ENCODE results near the gene CEND1.

CEND1 gene

GRCh38 chr11:765802-766091, 24.1 kb downstream of the CEND1 start:
- DNase-seq (no peak), ATAC-seq (replicated peaks) (no peak)
- Mint-ChIP-seq H3K27ac (peak overlapping the region; percentile 14), H3K4me1 (peaks cover 1 to 13% of the 10 kb centered on the region in 2 donors), H3K27me3 (no peaks in the 10 kb centered on the region), H3K9me3 (no peaks in the 10 kb centered on the region), H3K4me3 (peak overlapping the region in 1 of 2 donors; percentile 27), H3K36me3 (peaks cover 38 to 56% of the 10 kb centered on the region in 2 donors)

GRCh38 chr11:765025-765801, 24.7 kb downstream of the CEND1 start:
- no peaks in the 10 kb centered on the region for H3K27me3 Mint-ChIP-seq

GRCh38 chr11:764322-765024, 25.4 kb downstream of the CEND1 start:
- Mint-ChIP-seq H3K4me1 (peaks cover 3 to 13% of the 10 kb centered on the region in 2 donors), H3K36me3 (peaks cover 34 to 52% of the 10 kb centered on the region in 2 donors), H3K27ac (no peak overlapping the region), H3K27me3 (no peaks in the 10 kb centered on the region), H3K9me3 (no peaks in the 10 kb centered on the region), H3K4me3 (peak overlapping the region in 1 of 2 donors; percentile 23)
- DNase-seq (no peak), ATAC-seq (replicated peaks) (no peak)

More at GRCh38 chr11:765025-765801, 24.7 kb downstream of the CEND1 start:
- Mint-ChIP-seq H3K4me3 (peak overlapping the region in 1 of 2 donors; percentile 41), H3K4me1 (peaks cover 2 to 15% of the 10 kb centered on the region in 2 donors), H3K36me3 (peaks cover 34 to 56% of the 10 kb centered on the region in 2 donors), H3K9me3 (no peaks in the 10 kb centered on the region), H3K27ac (peak overlapping the region; percentile 14)
- ATAC-seq (replicated peaks) (peak; percentile 70 to 72), DNase-seq (no peak)

- Mint-ChIP-seq H3K27me3 (no peaks in the 10 kb centered on the region), H3K4me3 (no peak overlapping the region), H3K9me3 (no peaks in the 10 kb centered on the region), H3K27ac (peak overlapping the region; percentile 69), H3K36me3 (peaks cover 36 to 50% of the 10 kb centered on the region in 2 donors), H3K4me1 (peaks cover 3 to 13% of the 10 kb centered on the region in 2 donors)
- DNase-seq = no peak
- no peak for ATAC-seq (replicated peaks)
Observed at GRCh38 chr11:763549-764321, 26.2 kb downstream of the CEND1 start.

GRCh38 chr11:763073-763463, 26.8 kb downstream of the CEND1 start:
- no peaks in the 10 kb centered on the region for H3K27me3 Mint-ChIP-seq

GRCh38 chr11:762421-763072, 27.3 kb downstream of the CEND1 start:
- H3K27ac Mint-ChIP-seq = no peak overlapping the region
- peaks cover 3 to 13% of the 10 kb centered on the region in 2 donors for H3K4me1 Mint-ChIP-seq
- H3K4me3 Mint-ChIP-seq = no peak overlapping the region
- no peaks in the 10 kb centered on the region for H3K9me3 Mint-ChIP-seq
- ATAC-seq (replicated peaks) (peak; percentile 21 to 37), DNase-seq (no peak)
- peaks cover 43 to 55% of the 10 kb centered on the region in 2 donors for H3K36me3 Mint-ChIP-seq
- H3K27me3 Mint-ChIP-seq = no peaks in the 10 kb centered on the region

More at GRCh38 chr11:763073-763463, 26.8 kb downstream of the CEND1 start:
- no peak for ATAC-seq (replicated peaks)
- Mint-ChIP-seq H3K4me3 (peak overlapping the region in 1 of 2 donors; percentile 21), H3K27ac (peak overlapping the region; percentile 69), H3K9me3 (no peaks in the 10 kb centered on the region), H3K4me1 (peaks cover 3 to 13% of the 10 kb centered on the region in 2 donors), H3K36me3 (peaks cover 40 to 52% of the 10 kb centered on the region in 2 donors)
- no peak for DNase-seq

GRCh38 chr11:761526-762108, 28.3 kb downstream of the CEND1 start:
- Mint-ChIP-seq H3K4me3 (no peak overlapping the region), H3K27ac (no peak overlapping the region), H3K9me3 (no peaks in the 10 kb centered on the region), H3K36me3 (peaks cover 47 to 55% of the 10 kb centered on the region in 2 donors), H3K4me1 (peaks cover 3 to 13% of the 10 kb centered on the region in 2 donors), H3K27me3 (no peaks in the 10 kb centered on the region)
- ATAC-seq (replicated peaks) (no peak), DNase-seq (no peak)

GRCh38 chr11:760236-760635, 29.7 kb downstream of the CEND1 start:
- Mint-ChIP-seq H3K9me3 (no peaks in the 10 kb centered on the region), H3K27me3 (no peaks in the 10 kb centered on the region), H3K4me3 (no peak overlapping the region), H3K36me3 (peaks cover 48 to 49% of the 10 kb centered on the region in 2 donors), H3K4me1 (peaks cover 3 to 10% of the 10 kb centered on the region in 2 donors), H3K27ac (no peak overlapping the region)
- DNase-seq (no peak), ATAC-seq (replicated peaks) (no peak)

GRCh38 chr11:749731-750130, 40.2 kb downstream of the CEND1 start:
- Mint-ChIP-seq H3K4me3 (peak overlapping the region; percentile 55 to 62), H3K27ac (peak overlapping the region; percentile 62), H3K9me3 (no peaks in the 10 kb centered on the region), H3K36me3 (peaks cover 12 to 14% of the 10 kb centered on the region in 2 donors), H3K4me1 (peaks cover 12 to 26% of the 10 kb centered on the region in 2 donors), H3K27me3 (no peaks in the 10 kb centered on the region)
- no peak for ATAC-seq (replicated peaks)
- no peak for DNase-seq

- H3K9me3 Mint-ChIP-seq = no peaks in the 10 kb centered on the region
- peaks cover 12 to 14% of the 10 kb centered on the region in 2 donors for H3K36me3 Mint-ChIP-seq
- peak overlapping the region; percentile 92 to 94 for H3K4me3 Mint-ChIP-seq
- DNase-seq = no peak
- no peaks in the 10 kb centered on the region for H3K27me3 Mint-ChIP-seq
- peak; percentile 17 to 23 for ATAC-seq (replicated peaks)
- H3K4me1 Mint-ChIP-seq = peaks cover 12 to 26% of the 10 kb centered on the region in 2 donors
- H3K27ac Mint-ChIP-seq = peak overlapping the region; percentile 94
Observed at GRCh38 chr11:748007-748359, 41.9 kb downstream of the CEND1 start.

- ATAC-seq (replicated peaks) (peak; percentile 91 to 93), DNase-seq (peak; percentile 90)
- H3K27ac Mint-ChIP-seq = peak within 1 kb of the TSS; percentile 94
- no peaks in the 10 kb centered on the region for H3K27me3 Mint-ChIP-seq
- peaks cover 12 to 23% of the 10 kb centered on the region in 2 donors for H3K4me1 Mint-ChIP-seq
- H3K9me3 Mint-ChIP-seq = no peaks in the 10 kb centered on the region
- peak within 1 kb of the TSS; percentile 92 to 94 for H3K4me3 Mint-ChIP-seq
- H3K36me3 Mint-ChIP-seq = peaks cover 7 to 10% of the 10 kb centered on the region in 2 donors
Observed at GRCh38 chr11:747158-748006, 42.5 kb downstream of the CEND1 start, which contains the start of gene TALDO1. TSS of gene TALDO1 (plus strand) at chr11:747464. CDS start at chr11:747482, 18 bp downstream.

- Mint-ChIP-seq H3K27me3 (no peaks in the 10 kb centered on the region), H3K4me1 (peaks cover 12 to 18% of the 10 kb centered on the region in 2 donors), H3K4me3 (peak overlapping the region; percentile 92 to 94), H3K9me3 (no peaks in the 10 kb centered on the region), H3K27ac (peak overlapping the region; percentile 91), H3K36me3 (peaks cover 4 to 5% of the 10 kb centered on the region in 2 donors)
- peak; percentile 36 to 48 for ATAC-seq (replicated peaks)
- DNase-seq = no peak
Observed at GRCh38 chr11:746289-747157, 43.4 kb downstream of the CEND1 start.
